Loucy (cell line): Measurements from ENCODE around the gene SHISAL2A.
"Not testable (repeated sequence)": the region's sequence is repeated elsewhere in the genome, so short reads cannot be mapped to it uniquely, and the experiment has no call there.

Experiments
- CTCF ChIP-seq: fragments of 200-600 bp; sonication (generic); conservative IDR thresholded peaks from 2 replicates; pipeline ENCODE4 v1.5.1; 2014; ENCODE audit warnings: mild to moderate bottlenecking, antibody characterized with exemption, low read length
- EZH2phosphoT487 ChIP-seq: fragments of 200-600 bp; IDR thresholded peaks from 2 replicates; pipeline ENCODE4 v1.6.1; 2018; ENCODE audit warnings: antibody characterized with exemption, mild to moderate bottlenecking, moderate library complexity, borderline replicate concordance

GRCh38 chr1:52686261-52686751, 53.3 kb downstream of the SHISAL2A start:
- peak; percentile 74 for TF ChIP-seq CTCF
- TF ChIP-seq EZH2phosphoT487, result not testable (repeated sequence)
